Activated gamma-delta T cell treated with Interleukin-2 at 50 U/mL for 16 hours (primary cell): ENCODE data around the gene DENND1C.

Source experiments
- DNase-seq: peaks from one replicate; pipeline ENCODE4 v3.0.0-alpha.2; 2020

DENND1C gene

GRCh38 chr19:6418562-6418932 is 63.0 kb downstream of the DENND1C start:
- no peak for DNase-seq

DNA sequence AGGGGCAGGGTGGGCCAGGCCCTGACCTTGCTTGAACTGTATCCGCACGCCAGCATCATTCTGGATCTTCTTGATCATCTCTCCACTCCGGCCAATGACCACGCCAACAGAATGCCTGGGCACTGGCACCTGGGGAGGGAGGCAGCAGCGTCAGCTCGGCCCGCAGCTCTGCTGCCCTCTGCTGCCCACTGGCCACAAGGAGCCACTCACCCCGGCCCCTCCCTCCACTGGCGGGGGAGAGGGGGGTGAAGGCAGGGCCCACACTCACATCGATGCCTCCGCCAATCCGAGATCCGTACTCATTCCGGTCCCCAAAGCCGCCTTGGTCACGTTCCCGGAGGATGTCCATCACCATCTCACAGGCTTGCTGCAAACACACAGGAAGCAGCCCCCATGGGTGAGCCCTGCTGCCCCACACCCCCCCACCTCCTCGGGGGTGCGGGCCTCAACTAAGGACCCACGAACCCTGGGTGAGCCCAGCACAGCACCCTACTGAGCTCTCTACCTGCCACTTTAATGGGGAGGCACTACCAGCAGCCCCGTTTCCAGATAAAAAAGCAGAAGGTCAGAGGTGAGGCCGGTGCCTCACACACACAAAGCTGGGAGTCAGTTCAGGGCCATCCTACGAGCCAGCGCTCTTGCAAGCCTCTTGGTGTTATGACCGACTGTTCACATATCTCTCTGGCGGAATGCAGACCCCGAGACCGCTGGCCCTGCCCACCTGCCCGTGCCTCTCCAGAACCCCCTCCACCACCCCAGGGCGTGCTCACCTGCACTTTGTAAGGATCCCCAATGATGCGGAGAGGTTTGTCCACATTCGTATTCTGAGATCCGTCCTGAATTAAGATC is 63.6 kb downstream of the DENND1C start:
- DNase-seq: no peak
